Gastrocnemius medialis (tissue), 4 donors: ENCODE measurements around the gene HEBP2. TPM values are rescaled to one million over a fixed set of nuclear protein-coding genes. Genes with fewer than 3 reads are reported as not detected.

Experiments used
- ATAC-seq, 2 donors: fragments of 150-250 bp; one replicate each; pipeline ENCODE4 v1.9.1; 2016
- DNase-seq, 2 donors: peaks; one replicate each; pipeline ENCODE4 v3.0.0-alpha.2; 2019
- H3K27ac ChIP-seq, 4 donors: fragments of 200-600 bp; sonication (generic); 1 replicate in 1 of 4; 2 replicates in 3 of 4; pipeline ENCODE4 v1.5.1; 2016 to 2018; ENCODE audit warnings: mild to moderate bottlenecking in 2 of 4, moderate library complexity in 1 of 4
- H3K27me3 ChIP-seq, 3 donors: fragments of 200-600 bp; sonication (generic) in 2 of 3; 1 replicate in 1 of 3; 2 replicates in 2 of 3; pipeline versions ENCODE4 v1.5.1 to v1.6.0; 2016 to 2019; ENCODE audit warnings: mild to moderate bottlenecking in 1 of 3, moderate library complexity in 1 of 3
- H3K36me3 ChIP-seq, 2 donors: fragments of 200-600 bp; sonication (generic) in 1 of 2; one replicate each; pipeline ENCODE4 v1.5.1; 2017 to 2018
- H3K4me1 ChIP-seq, 2 donors: fragments of 200-600 bp; sonication (generic) in 1 of 2; one replicate each; pipeline ENCODE4 v1.5.1; 2016 to 2017; ENCODE audit warnings: mild to moderate bottlenecking in 2 of 2
- H3K4me3 ChIP-seq, 4 donors: fragments of 200-600 bp; sonication (generic) in 3 of 4; 1 replicate in 1 of 4; 2 replicates in 3 of 4; pipeline ENCODE4 v1.5.1; 2016 to 2019; ENCODE audit warnings: mild to moderate bottlenecking in 2 of 4
- H3K9me3 ChIP-seq, 3 donors: fragments of 200-600 bp; sonication (generic) in 2 of 3; 1 replicate in 1 of 3; 2 replicates in 2 of 3; pipeline ENCODE4 v1.5.1; 2016 to 2019
- CTCF ChIP-seq, 5 experiments: fragments of 450-650 bp in 3 of 5; fragments of 200-600 bp in 2 of 5; sonication (generic) in 2 of 5; IDR thresholded peaks in 4 of 5; conservative IDR thresholded peaks in 1 of 5; 1 replicate in 4 of 5; 2 replicates in 1 of 5; pipeline ENCODE4 v1.5.1; 2016 to 2019; ENCODE audit warnings: antibody characterized with exemption in 5 of 5, mild to moderate bottlenecking in 3 of 5, moderate library complexity in 3 of 5
- POLR2A ChIP-seq, 2 donors: fragments of 450-650 bp; IDR thresholded peaks; one replicate each; pipeline ENCODE4 v1.6.1; 2017; ENCODE audit warnings: antibody characterized with exemption in 2 of 2, mild to moderate bottlenecking in 2 of 2, moderate library complexity in 2 of 2
- in situ Hi-C, 4 donors: fragments of 200-750 bp; cut with MboI; loops; one replicate each; pipeline versions ENCODE4 v1.15.0 to v1.8.0; 2017; ENCODE audit warnings: low sequenced_read_pairs in 4 of 4
- intact Hi-C: fragments of 100-400 bp; cut with DNase I; formaldehyde crosslinking; loops from one replicate; pipeline ENCODE4 v1.15.1; 2023; ENCODE audit warnings: low total_unique reads
- total RNA-seq, 4 donors: library from RNA; depleted of rRNA; stranded (reverse); fragments of >200 nt; gene quantifications; one replicate each; pipeline versions ENCODE4 v1.1.0 to v1.2.3, GENCODE V29; 2016

Gene HEBP2
- total RNA-seq, 4 donors from 2014 or later, result 60.3 to 81.5 (median 74.8) TPM

GRCh38 chr6:138383776-138384175, 20.2 kb upstream of the HEBP2 start:
- in situ Hi-C loops, result no loop called here
- TF ChIP-seq CTCF (IDR thresholded peaks at IDR 0.05 in 4 of 5, conservative IDR thresholded peaks at IDR 0.05 in 1 of 5) (no peak), POLR2A (IDR thresholded peaks at IDR 0.05) (no peak)
- DNase-seq (no peak), ATAC-seq (no peak)
- intact Hi-C loops, result no loop called here
- H3K27ac ChIP-seq, result no peak overlapping the region
- no peaks in the 10 kb centered on the region for H3K36me3 ChIP-seq
- no peaks in the 10 kb centered on the region for H3K9me3 ChIP-seq
- H3K4me3 ChIP-seq, result no peak overlapping the region
- H3K27me3 ChIP-seq, result no peaks in the 10 kb centered on the region
- no peaks in the 10 kb centered on the region for H3K4me1 ChIP-seq

- TF ChIP-seq CTCF (IDR thresholded peaks at IDR 0.05 in 4 of 5, conservative IDR thresholded peaks at IDR 0.05 in 1 of 5) (no peak), POLR2A (IDR thresholded peaks at IDR 0.05) (no peak)
- Histone ChIP-seq H3K27ac (no peak overlapping the region), H3K9me3 (no peaks in the 10 kb centered on the region), H3K36me3 (no peaks in the 10 kb centered on the region), H3K4me3 (no peak overlapping the region), H3K27me3 (no peaks in the 10 kb centered on the region), H3K4me1 (no peaks in the 10 kb centered on the region)
- DNase-seq (no peak), ATAC-seq (no peak)
- in situ Hi-C loops (no loop called here), intact Hi-C loops (no loop called here)
Observed at GRCh38 chr6:138386897-138387296, 17.1 kb upstream of the HEBP2 start.

GRCh38 chr6:138387577-138388368, 16.2 kb upstream of the HEBP2 start:
- H3K27ac ChIP-seq, result no peak overlapping the region
- H3K4me3 ChIP-seq, result no peak overlapping the region
- no peaks in the 10 kb centered on the region for H3K9me3 ChIP-seq
- no peaks in the 10 kb centered on the region for H3K4me1 ChIP-seq
- TF ChIP-seq POLR2A (IDR thresholded peaks at IDR 0.05), result no peak
- no peak for TF ChIP-seq CTCF (IDR thresholded peaks at IDR 0.05 in 4 of 5, conservative IDR thresholded peaks at IDR 0.05 in 1 of 5)
- ATAC-seq (no peak), DNase-seq (no peak)
- intact Hi-C loops, result no loop called here
- in situ Hi-C loops, result no loop called here
- H3K27me3 ChIP-seq, result no peaks in the 10 kb centered on the region
- H3K36me3 ChIP-seq, result no peaks in the 10 kb centered on the region

- intact Hi-C loops (no loop called here), in situ Hi-C loops (no loop called here)
- Histone ChIP-seq H3K4me3 (no peak overlapping the region), H3K4me1 (no peaks in the 10 kb centered on the region), H3K27ac (no peak overlapping the region), H3K9me3 (no peaks in the 10 kb centered on the region), H3K36me3 (no peaks in the 10 kb centered on the region), H3K27me3 (no peaks in the 10 kb centered on the region)
- TF ChIP-seq CTCF (IDR thresholded peaks at IDR 0.05 in 4 of 5, conservative IDR thresholded peaks at IDR 0.05 in 1 of 5), result no peak
- no peak for TF ChIP-seq POLR2A (IDR thresholded peaks at IDR 0.05)
- DNase-seq (no peak), ATAC-seq (no peak)
Observed at GRCh38 chr6:138389551-138389950, 14.5 kb upstream of the HEBP2 start.
